KOPT-K1 (cell line): Measurements from ENCODE around the gene EXPH5.

ENCODE experiments used
- H3K27ac ChIP-seq: fragments of 200-600 bp; sonication (generic); 2 replicates; pipeline ENCODE4 v1.5.1; 2016; ENCODE audit warnings: antibody characterized with exemption, mild to moderate bottlenecking, low read depth, low read length; ENCODE audit not compliant: poor library complexity, severe bottlenecking
- H3K36me3 ChIP-seq: fragments of 200-600 bp; sonication (generic); 2 replicates; pipeline ENCODE4 v1.5.1; 2017; ENCODE audit warnings: antibody characterized with exemption, mild to moderate bottlenecking, low read length, moderate library complexity; ENCODE audit not compliant: insufficient read depth
- H3K9me3 ChIP-seq: fragments of 200-600 bp; sonication (generic); 2 replicates; pipeline ENCODE4 v1.5.1; 2017; ENCODE audit warnings: antibody characterized with exemption, low read length, mild to moderate bottlenecking; ENCODE audit not compliant: insufficient read depth, poor library complexity, severe bottlenecking

Gene EXPH5

GRCh38 chr11:108556019-108556418 lies 37.5 kb downstream of the EXPH5 start:
- H3K27ac ChIP-seq: no peak overlapping the region
- no peaks in the 10 kb centered on the region for H3K36me3 ChIP-seq
- no peaks in the 10 kb centered on the region for H3K9me3 ChIP-seq

GRCh38 chr11:108551651-108552462 lies 41.7 kb downstream of the EXPH5 start:
- Histone ChIP-seq H3K27ac (no peak overlapping the region), H3K9me3 (no peaks in the 10 kb centered on the region)

GRCh38 chr11:108549319-108549885 lies 44.2 kb downstream of the EXPH5 start:
- Histone ChIP-seq H3K9me3 (no peaks in the 10 kb centered on the region), H3K27ac (no peak overlapping the region), H3K36me3 (no peaks in the 10 kb centered on the region)

More at GRCh38 chr11:108551651-108552462, 41.7 kb downstream of the EXPH5 start:
- H3K36me3 ChIP-seq: no peaks in the 10 kb centered on the region

GRCh38 chr11:108545909-108546501 lies 47.6 kb downstream of the EXPH5 start:
- Histone ChIP-seq H3K9me3 (no peaks in the 10 kb centered on the region), H3K27ac (no peak overlapping the region), H3K36me3 (no peaks in the 10 kb centered on the region)

GRCh38 chr11:108543316-108543964 lies 50.1 kb downstream of the EXPH5 start:
- H3K27ac ChIP-seq: no peak overlapping the region
- no peaks in the 10 kb centered on the region for H3K36me3 ChIP-seq
- H3K9me3 ChIP-seq: no peaks in the 10 kb centered on the region

- H3K36me3 ChIP-seq: no peaks in the 10 kb centered on the region
- H3K27ac ChIP-seq: no peak overlapping the region
- no peaks in the 10 kb centered on the region for H3K9me3 ChIP-seq
Measured at GRCh38 chr11:108541531-108541930, 52.0 kb downstream of the EXPH5 start.

- Histone ChIP-seq H3K27ac (no peak overlapping the region), H3K36me3 (no peaks in the 10 kb centered on the region), H3K9me3 (no peaks in the 10 kb centered on the region)
Measured at GRCh38 chr11:108538502-108538901, 55.1 kb downstream of the EXPH5 start.

GRCh38 chr11:108538022-108538424 lies 55.5 kb downstream of the EXPH5 start:
- no peaks in the 10 kb centered on the region for H3K9me3 ChIP-seq
- no peaks in the 10 kb centered on the region for H3K36me3 ChIP-seq
- no peak overlapping the region for H3K27ac ChIP-seq

- no peaks in the 10 kb centered on the region for H3K36me3 ChIP-seq
- no peak overlapping the region for H3K27ac ChIP-seq
- H3K9me3 ChIP-seq: no peaks in the 10 kb centered on the region
Measured at GRCh38 chr11:108536783-108537182, 56.8 kb downstream of the EXPH5 start.

GRCh38 chr11:108535384-108535955 lies 58.1 kb downstream of the EXPH5 start:
- Histone ChIP-seq H3K36me3 (no peaks in the 10 kb centered on the region), H3K9me3 (no peaks in the 10 kb centered on the region), H3K27ac (no peak overlapping the region)

- H3K27ac ChIP-seq: no peak overlapping the region
- H3K36me3 ChIP-seq: no peaks in the 10 kb centered on the region
- H3K9me3 ChIP-seq: no peaks in the 10 kb centered on the region
Measured at GRCh38 chr11:108534274-108534882, 59.2 kb downstream of the EXPH5 start.

GRCh38 chr11:108530426-108530825 lies 63.1 kb downstream of the EXPH5 start:
- Histone ChIP-seq H3K27ac (no peak overlapping the region), H3K36me3 (no peaks in the 10 kb centered on the region), H3K9me3 (no peaks in the 10 kb centered on the region)

- peaks cover 4% of the 10 kb centered on the region for H3K9me3 ChIP-seq
- no peaks in the 10 kb centered on the region for H3K36me3 ChIP-seq
- no peak overlapping the region for H3K27ac ChIP-seq
Measured at GRCh38 chr11:108527382-108527781, 66.2 kb downstream of the EXPH5 start.

- peaks cover 4% of the 10 kb centered on the region for H3K9me3 ChIP-seq
- H3K27ac ChIP-seq: no peak overlapping the region
- H3K36me3 ChIP-seq: no peaks in the 10 kb centered on the region
Measured at GRCh38 chr11:108525161-108525560, 68.4 kb downstream of the EXPH5 start.

- no peaks in the 10 kb centered on the region for H3K36me3 ChIP-seq
- H3K9me3 ChIP-seq: peaks cover 4% of the 10 kb centered on the region
- no peak overlapping the region for H3K27ac ChIP-seq
Measured at GRCh38 chr11:108524422-108524821, 69.1 kb downstream of the EXPH5 start.
